Adipocyte (in vitro differentiated cells): ENCODE data around the gene NDST1.
A peak's percentile ranks its signal among the peaks of the same experiment; 100 is the strongest.

Experiments used
- DNase-seq: peaks from one replicate; pipeline ENCODE4 v3.0.0-alpha.2; 2015; ENCODE audit warnings: low read depth
- H3K27me3 ChIP-seq: replicated peaks from 2 replicates; pipeline ENCODE4 v1.7.0; 2013; ENCODE audit warnings: mild to moderate bottlenecking, low read length, moderate library complexity; ENCODE audit not compliant: control insufficient read depth, insufficient read depth
- H3K36me3 ChIP-seq: 2 replicates; pipeline ENCODE4 v1.7.0; 2013; ENCODE audit warnings: low read length, mild to moderate bottlenecking, moderate library complexity; ENCODE audit not compliant: control insufficient read depth, insufficient read depth, severe bottlenecking
- H3K4me1 ChIP-seq: 2 replicates; pipeline ENCODE4 v1.7.0; 2013; ENCODE audit warnings: mild to moderate bottlenecking, low read length, moderate library complexity; ENCODE audit not compliant: control insufficient read depth, insufficient read depth
- H3K4me3 ChIP-seq: 2 replicates; pipeline ENCODE4 v1.7.0; 2013; ENCODE audit warnings: mild to moderate bottlenecking, low read length, moderate library complexity
- H3K9ac ChIP-seq: 2 replicates; pipeline ENCODE4 v1.7.0; 2013; ENCODE audit warnings: mild to moderate bottlenecking, low read length, moderate library complexity
- H3K9me3 ChIP-seq: 2 replicates; pipeline ENCODE4 v1.7.0; 2013; ENCODE audit warnings: mild to moderate bottlenecking, low read length, moderate library complexity; ENCODE audit not compliant: control insufficient read depth

NDST1 gene

DNA sequence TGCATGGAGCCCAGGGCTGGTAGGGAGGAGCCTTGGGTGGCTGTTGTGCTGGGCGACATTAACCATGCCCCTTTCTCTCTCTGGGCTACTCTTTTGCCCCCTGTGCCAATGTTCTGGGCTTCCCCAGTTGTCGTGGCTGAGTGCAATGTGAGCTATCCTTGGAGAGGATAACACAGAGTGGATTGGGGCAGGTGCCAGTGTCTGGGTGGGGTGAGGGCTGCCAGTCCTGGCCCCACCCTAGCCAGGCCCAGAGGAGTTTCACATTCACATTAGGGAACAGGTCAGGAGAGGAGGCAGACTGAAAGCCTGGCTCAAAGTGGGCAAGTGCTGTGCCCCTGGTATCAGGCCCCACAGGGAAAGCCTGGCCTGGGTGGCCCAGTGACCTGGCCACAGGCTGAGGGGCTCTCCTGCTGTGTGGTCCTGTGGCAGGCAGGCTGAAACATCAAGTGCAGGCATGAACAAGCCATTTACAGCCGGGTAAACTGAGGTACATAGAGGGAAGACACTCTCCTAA lies 7.5 kb upstream of the NDST1 start:
- no peaks in the 10 kb centered on the region for H3K27me3 ChIP-seq
- no peak overlapping the region for H3K4me3 ChIP-seq
- no peak overlapping the region for H3K9ac ChIP-seq
- H3K36me3 ChIP-seq = peaks cover 19% of the 10 kb centered on the region
- DNase-seq = no peak
- H3K9me3 ChIP-seq = no peaks in the 10 kb centered on the region
- H3K4me1 ChIP-seq = peaks cover 92% of the 10 kb centered on the region

DNA sequence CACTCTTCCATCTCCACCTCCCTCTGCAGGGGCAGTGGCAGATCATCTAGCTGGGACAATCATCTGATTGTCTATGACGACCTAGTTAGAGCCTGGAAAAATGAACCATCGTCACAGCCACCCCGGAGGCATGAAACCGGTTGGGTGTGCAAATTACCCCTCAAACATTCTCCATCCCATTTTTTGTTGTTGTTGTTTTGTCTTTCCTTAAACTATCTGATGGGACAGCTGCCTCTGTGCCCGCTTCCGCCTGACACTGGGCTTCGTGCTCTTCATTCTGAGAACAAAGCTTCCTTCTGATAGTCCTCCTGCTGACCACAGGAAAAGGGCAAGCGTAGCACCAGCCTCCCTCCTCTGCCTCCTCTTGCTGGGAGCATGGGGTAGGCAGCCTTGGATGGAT lies 7.0 kb upstream of the NDST1 start:
- Histone ChIP-seq H3K4me3 (no peak overlapping the region), H3K27me3 (no peaks in the 10 kb centered on the region), H3K4me1 (peaks cover 98% of the 10 kb centered on the region), H3K9me3 (no peaks in the 10 kb centered on the region), H3K36me3 (peaks cover 14% of the 10 kb centered on the region), H3K9ac (no peak overlapping the region)
- no peak for DNase-seq

DNA sequence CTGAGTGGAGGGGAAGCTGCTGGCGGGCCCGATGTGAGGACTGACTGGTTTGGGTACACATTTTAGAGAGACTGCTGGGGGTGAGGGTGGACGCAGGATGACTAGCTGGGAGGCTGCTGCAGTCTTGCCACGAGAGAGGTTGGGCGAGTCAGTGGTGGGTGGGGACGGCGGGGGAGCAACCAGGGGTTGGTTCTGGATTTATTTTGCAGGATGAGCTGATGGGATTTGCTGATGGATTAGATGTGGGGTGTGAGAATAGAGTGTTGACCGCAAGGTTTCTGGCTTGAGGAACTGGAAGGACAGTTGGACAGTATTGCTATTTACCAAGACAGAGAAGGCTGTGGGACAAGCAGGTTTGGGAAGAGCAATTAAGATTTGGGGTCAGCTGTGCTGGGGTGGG lies 5.8 kb upstream of the NDST1 start:
- H3K9me3 ChIP-seq = no peaks in the 10 kb centered on the region
- H3K4me1 ChIP-seq = peaks cover 92% of the 10 kb centered on the region
- H3K27me3 ChIP-seq = no peaks in the 10 kb centered on the region
- no peak overlapping the region for H3K4me3 ChIP-seq
- H3K36me3 ChIP-seq = peaks cover 13% of the 10 kb centered on the region
- DNase-seq = no peak
- H3K9ac ChIP-seq = peak overlapping the region; percentile 27

DNA sequence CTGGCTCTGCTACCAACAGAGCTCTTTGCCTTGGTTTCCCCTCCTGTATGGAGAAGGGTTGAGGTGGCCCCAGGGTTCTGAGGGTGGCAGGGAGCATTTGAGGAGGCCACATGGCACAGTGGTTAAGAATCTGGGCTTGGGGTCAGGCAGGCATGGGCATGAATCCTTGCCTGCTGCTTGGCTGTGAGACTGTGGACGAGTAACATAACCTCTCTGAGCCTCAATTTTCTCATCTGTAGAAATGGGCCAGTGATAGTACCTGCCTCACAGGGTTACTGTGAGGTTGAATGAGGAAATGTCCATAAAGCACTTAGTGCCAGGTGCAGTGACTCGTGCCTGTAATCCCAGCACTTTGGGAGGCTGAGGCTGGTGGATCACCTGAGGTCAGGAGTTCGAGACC lies 5.1 kb upstream of the NDST1 start:
- Histone ChIP-seq H3K9me3 (no peaks in the 10 kb centered on the region), H3K9ac (no peak overlapping the region), H3K4me1 (peaks cover 92% of the 10 kb centered on the region), H3K36me3 (peaks cover 13% of the 10 kb centered on the region), H3K27me3 (no peaks in the 10 kb centered on the region), H3K4me3 (no peak overlapping the region)
- no peak for DNase-seq

DNA sequence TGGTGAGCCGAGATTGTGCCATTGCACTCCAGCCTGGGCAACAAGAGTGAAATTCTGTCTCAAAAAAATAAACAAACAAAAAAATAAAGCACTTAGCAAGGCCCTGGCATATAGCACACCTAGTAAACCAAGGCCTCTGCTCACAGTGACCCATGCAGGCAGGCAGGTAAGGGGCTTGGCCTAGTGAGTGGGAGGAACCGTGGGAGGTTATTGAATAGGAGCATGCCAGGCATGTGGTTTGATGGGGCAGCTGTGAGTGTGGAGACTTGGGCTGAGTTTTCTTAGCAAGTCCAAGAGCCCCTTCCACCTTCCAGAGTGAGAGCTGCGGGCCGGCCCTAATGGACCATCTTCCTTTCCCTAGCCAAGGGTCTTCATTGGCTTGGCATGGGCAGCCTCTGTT lies 4.5 kb upstream of the NDST1 start:
- Histone ChIP-seq H3K9me3 (no peaks in the 10 kb centered on the region), H3K4me1 (peaks cover 92% of the 10 kb centered on the region)

DNA sequence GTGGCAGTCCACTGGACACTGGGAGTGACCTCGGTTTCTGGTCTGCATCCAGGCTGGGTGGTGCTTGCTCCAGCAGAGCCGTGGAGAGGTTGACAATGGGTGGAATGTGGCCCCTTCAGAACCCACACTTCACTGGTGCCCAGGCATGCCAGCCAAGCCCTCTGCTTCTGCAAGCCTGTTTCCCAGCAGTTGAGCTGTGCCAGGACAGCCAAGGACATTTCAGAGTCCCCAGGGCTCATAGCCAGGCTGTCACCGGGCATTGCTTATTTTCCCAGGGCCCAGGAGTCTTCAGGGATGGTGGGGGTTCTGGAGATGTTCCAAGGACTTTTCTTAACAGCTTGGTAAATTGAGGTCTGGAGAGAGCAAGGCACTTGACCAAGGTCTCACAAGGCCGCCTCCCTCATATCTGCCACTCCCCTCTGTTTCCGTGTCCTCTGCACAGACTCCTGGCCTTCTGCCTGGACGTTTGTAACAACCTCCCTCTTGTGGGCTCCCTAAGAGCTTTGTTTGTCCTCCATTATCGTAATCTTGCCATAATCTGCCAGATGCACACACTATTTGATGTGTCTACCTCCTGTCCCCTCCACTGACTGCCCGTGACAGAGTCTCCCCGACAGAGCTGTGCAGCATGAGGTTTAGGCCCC lies 3.8 kb upstream of the NDST1 start:
- no peaks in the 10 kb centered on the region for H3K27me3 ChIP-seq
- no peaks in the 10 kb centered on the region for H3K9me3 ChIP-seq
- H3K36me3 ChIP-seq = peaks cover 13% of the 10 kb centered on the region
- no peak overlapping the region for H3K9ac ChIP-seq
- H3K4me1 ChIP-seq = peaks cover 92% of the 10 kb centered on the region
- DNase-seq = no peak
- peak overlapping the region; percentile 35 for H3K4me3 ChIP-seq

More for the DNA sequence above, 4.5 kb upstream of the NDST1 start:
- H3K9ac ChIP-seq = no peak overlapping the region
- H3K4me3 ChIP-seq = no peak overlapping the region
- DNase-seq = no peak
- H3K36me3 ChIP-seq = peaks cover 13% of the 10 kb centered on the region
- no peaks in the 10 kb centered on the region for H3K27me3 ChIP-seq

DNA sequence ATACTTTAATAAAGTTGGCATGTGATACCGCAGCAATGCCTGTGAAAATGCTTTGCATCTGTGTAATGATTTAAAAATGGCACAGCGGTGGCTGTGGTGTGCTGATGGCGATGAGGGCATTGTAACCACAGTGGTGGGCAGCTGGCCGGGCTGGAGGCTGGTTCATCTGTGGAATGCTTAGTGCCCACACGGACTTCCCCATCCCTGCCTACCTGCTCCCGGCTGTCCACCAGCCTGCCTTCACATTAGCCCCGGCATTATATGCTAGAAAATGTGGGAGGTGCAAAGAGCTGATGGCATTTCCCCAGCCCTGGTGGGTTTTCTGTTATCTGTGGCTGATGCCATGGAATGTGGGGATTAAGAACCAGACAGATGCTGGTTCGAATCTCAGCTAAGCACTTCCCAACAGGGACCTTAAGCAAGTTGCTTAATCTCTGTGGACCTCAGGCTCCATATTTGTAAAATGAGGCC lies 2.9 kb upstream of the NDST1 start:
- no peak overlapping the region for H3K4me3 ChIP-seq
- DNase-seq = peak; percentile 35
- no peak overlapping the region for H3K9ac ChIP-seq
- H3K4me1 ChIP-seq = peaks cover 85% of the 10 kb centered on the region
- H3K9me3 ChIP-seq = no peaks in the 10 kb centered on the region
- H3K36me3 ChIP-seq = peaks cover 13% of the 10 kb centered on the region
- no peaks in the 10 kb centered on the region for H3K27me3 ChIP-seq

DNA sequence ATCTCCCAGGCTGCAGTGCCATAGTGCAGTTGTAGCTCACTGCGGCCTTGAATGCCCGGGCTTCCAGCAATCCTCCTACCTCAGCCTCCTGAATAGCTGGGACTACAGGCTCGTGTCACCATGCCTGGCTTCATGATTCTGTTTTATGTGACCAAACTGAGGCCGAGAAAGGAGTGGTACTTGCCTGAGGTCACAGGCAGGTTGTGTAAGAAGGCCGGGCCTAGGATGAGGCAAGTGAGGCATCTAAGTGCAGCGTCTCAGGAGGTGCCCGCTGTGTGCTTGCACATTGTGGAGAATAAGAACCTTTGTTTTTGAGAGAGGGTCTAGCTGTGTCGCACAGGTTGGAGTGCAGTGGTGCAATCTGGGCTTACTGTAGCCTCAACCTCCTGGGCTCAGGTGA lies 2.1 kb upstream of the NDST1 start:
- H3K4me1 ChIP-seq = peaks cover 83% of the 10 kb centered on the region
- no peak overlapping the region for H3K9ac ChIP-seq
- H3K9me3 ChIP-seq = no peaks in the 10 kb centered on the region
- peaks cover 10% of the 10 kb centered on the region for H3K36me3 ChIP-seq
- H3K27me3 ChIP-seq = no peaks in the 10 kb centered on the region
- no peak for DNase-seq
- no peak overlapping the region for H3K4me3 ChIP-seq

DNA sequence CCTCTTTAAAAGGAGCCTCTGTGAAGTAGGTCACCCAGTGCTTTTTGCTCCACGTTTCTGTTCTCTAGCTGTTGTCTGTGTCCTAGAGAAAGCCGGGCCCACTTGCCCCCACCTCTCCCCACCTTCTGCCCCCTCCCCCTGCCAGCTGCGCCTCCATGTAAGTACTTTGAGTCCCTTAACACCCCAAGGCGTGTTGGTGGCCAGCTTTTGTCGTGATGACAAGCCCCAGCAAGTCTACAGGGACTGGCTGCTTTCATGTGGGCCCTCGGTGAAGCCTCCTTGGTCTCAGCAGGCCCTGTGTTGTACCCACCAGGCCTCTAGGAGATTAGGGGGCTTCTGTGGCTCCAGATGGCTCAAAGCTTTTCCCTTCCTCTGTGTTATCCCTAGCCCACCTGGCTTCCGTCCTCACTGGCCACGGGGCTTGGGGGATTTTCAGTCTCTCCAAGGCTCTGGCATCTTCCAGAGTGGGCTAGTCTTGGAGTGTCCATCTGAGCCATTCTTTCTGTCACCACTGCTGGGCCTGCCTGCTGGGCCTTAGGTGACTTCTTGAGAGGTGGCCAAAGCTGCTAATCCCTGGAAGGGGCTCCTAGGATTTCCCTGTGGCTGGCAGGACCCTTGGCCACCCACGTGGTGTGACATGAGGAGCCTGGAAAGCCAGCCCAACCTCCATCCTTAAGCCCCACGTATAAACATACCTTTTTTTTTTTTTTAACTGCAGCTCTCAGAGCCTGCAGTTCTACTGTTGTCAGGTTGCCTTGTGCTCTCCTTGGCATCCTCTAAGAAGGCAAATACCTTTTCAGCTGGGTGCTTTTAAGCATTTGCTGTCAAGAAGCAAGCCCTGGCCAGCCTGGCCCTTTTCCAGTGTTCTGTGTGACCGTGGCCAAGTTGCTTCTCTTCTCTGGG lies 1.1 kb upstream of the NDST1 start:
- Histone ChIP-seq H3K9me3 (no peaks in the 10 kb centered on the region), H3K27me3 (no peaks in the 10 kb centered on the region), H3K4me1 (peaks cover 84% of the 10 kb centered on the region), H3K4me3 (no peak overlapping the region), H3K9ac (no peak overlapping the region), H3K36me3 (peaks cover 3% of the 10 kb centered on the region)
- DNase-seq = no peak

DNA sequence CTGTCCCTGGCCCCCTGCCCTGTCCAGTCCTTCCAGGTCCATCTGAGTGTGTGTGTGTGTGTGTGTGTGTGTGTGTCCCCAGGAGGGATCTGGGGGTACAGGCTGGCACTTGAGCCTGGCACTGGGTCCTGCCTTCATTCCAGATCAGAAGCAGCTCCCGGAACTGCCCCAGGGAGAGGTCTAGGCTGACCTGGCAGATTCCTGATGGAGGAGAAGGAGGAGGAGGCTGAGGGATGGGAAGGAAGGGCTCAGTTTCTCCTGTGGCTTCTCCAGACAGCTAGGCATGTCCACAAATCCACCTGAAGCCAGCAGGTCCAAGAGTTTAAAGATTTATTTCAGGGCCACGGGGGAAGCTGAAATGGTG lies 328 bp downstream of the NDST1 start:
- H3K27me3 ChIP-seq = no peaks in the 10 kb centered on the region
- no peak for DNase-seq
- H3K4me3 ChIP-seq = no peak overlapping the region
- peaks cover 3% of the 10 kb centered on the region for H3K36me3 ChIP-seq
- H3K9ac ChIP-seq = peak overlapping the region; percentile 19
- H3K9me3 ChIP-seq = no peaks in the 10 kb centered on the region
- peaks cover 83% of the 10 kb centered on the region for H3K4me1 ChIP-seq

DNA sequence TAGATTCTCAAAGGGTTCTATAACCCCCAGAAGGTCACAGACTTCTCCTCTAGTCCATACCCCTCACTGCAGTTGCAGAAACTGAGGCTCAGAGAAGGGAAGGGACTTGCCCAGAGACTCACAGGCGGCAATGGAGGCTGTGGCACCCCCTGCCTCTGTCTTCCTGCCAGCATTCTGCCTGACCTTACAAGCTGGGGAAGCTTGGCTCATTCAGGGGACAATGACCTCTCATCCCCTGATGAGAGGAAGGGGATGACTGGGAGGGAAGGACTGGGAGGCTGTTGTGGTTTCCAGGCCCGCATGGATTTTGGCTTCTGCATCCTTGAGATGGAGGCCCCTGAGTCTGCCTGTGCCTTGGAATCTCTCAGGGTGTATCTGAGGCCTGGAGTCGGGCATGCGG lies 897 bp downstream of the NDST1 start:
- Histone ChIP-seq H3K9ac (no peak overlapping the region), H3K9me3 (no peaks in the 10 kb centered on the region), H3K27me3 (no peaks in the 10 kb centered on the region), H3K4me1 (peaks cover 80% of the 10 kb centered on the region), H3K4me3 (no peak overlapping the region), H3K36me3 (peaks cover 3% of the 10 kb centered on the region)
- no peak for DNase-seq
